DMS114 treated with DMSO at 0.1 percent for 48 hours (cell line): Measurements from ENCODE around the gene WDSUB1.

Source experiments
- DNase-seq: peaks from one replicate; lab custom pipeline; 2025; ENCODE audit not compliant: unreplicated experiment; lab: John Stamatoyannopoulos, UW

Gene WDSUB1, protein sequence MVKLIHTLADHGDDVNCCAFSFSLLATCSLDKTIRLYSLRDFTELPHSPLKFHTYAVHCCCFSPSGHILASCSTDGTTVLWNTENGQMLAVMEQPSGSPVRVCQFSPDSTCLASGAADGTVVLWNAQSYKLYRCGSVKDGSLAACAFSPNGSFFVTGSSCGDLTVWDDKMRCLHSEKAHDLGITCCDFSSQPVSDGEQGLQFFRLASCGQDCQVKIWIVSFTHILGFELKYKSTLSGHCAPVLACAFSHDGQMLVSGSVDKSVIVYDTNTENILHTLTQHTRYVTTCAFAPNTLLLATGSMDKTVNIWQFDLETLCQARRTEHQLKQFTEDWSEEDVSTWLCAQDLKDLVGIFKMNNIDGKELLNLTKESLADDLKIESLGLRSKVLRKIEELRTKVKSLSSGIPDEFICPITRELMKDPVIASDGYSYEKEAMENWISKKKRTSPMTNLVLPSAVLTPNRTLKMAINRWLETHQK

DNA sequence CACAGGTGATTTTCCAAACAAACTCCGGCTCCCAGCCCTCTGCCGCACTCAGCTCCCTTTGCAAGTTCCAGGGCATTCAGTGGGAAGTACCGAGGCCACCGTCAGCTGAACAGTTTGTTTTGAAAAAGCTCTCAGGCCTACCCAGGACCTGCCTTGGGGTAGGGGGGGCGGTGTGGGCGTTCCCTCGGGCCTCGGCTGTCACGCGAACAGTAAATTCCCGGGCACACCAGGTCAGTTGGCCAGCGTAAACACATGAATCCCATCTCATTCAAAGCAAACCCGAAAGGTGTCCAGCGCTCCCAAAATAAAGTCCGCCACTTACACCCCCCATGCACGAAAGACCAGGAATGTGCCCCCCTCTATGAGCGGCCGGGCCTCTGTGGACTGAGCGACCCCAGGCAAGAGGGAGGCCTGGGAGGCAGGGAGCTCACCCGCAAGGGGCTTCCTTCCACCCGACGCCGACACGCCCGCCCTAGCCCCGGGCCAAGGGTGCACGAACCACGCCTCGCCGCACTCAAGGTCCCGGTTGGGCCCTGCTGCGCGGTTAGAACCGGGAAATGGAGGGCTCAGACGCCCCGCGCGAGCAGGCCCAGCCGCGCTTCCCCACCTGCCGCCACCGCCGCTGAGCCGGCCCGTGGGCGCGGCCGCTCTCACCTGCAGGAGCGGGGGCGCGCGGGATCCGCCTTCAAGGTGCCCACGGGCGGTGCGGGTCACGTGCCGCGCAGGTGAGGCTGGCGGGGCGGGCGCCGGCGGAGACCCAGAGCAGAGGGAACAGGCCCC lies at the start of gene WDSUB1:
TSS of gene WDSUB1 (minus strand) at position 775 of the 780 bp plus-strand sequence. CDS start 3,634 bp downstream, outside the sequence.
- no peak for DNase-seq

DNA sequence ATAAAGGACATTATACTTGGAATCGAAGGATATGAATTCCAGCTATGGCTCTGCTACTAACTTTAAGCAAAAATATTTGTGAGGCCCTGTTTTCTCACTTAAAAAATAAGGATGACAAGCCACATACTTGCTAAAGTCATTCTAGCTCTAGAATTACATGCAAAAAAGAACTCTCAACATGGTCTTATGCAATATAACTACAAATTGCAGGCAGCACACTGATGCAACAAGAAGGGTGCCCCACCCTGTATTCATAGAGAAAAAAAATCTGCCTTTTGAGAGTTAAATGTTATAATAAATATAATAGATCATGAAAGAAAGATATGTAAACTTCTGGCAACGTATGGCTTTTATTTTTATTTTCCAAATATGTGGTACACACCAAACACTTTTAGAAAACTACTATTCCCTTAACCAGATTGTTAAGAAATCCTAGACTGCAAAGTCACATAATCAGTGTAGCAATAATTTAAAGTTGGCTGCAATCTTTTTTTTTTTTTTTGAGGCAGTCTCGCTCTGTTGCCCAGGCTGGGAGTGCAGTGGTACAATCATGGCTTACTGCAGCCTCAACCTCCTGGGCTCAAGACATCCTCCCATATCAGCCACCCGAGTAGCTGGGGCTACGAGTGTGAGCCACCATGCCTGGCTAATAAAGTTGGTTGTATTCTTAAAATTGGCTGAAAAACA lies 40.2 kb upstream of the WDSUB1 start:
- no peak for DNase-seq

DNA sequence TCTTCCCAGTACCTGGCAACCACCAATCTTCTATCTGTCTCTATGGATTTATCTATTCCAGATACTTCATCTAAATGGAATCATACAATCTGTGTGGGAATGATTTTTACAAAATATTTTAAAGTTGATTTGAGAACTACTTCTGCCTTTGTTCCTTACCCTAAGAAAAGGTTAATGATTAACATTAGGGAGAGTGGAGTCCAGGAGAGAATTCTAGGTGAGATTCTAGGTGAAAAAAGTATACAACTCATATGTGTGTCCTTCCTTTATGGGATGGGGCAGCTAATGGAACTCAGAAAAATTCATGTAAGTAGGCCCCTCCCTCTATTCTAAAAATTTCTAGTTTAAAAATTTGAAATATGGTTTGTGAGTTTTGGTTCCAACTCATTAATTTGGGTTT lies 35.9 kb upstream of the WDSUB1 start:
- DNase-seq, result no peak

DNA sequence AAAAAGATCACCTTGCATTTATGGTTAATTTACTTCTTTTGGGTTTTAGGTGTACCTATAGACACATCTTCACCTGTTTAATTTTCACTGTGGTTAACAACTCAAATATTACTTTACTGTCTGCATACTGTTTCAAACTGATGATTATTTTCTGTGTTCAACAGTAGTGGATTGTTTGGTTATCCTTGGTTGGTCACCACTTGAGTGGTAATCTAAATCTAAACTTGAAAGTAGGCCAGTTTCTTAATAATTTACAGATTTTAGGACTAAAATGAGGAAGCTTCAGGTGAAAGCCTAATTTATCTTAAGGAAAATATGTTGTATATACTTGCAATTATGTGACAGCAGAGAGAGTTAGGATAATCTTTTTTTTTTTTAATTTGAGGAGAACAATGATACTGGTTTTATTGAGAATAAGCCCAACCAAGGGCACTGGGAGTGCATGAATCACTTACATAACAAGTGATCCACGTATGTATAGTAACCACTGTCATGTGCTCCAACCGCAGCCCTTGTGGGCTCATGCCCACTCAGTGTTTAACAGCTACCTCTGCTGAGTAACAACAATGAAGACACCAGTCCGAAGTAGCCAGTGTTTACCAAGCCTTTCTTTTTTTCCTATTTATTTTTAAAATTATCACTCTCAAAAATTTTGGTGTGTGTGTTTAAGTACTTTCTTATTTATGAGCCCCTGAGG lies 31.0 kb upstream of the WDSUB1 start:
- no peak for DNase-seq

DNA sequence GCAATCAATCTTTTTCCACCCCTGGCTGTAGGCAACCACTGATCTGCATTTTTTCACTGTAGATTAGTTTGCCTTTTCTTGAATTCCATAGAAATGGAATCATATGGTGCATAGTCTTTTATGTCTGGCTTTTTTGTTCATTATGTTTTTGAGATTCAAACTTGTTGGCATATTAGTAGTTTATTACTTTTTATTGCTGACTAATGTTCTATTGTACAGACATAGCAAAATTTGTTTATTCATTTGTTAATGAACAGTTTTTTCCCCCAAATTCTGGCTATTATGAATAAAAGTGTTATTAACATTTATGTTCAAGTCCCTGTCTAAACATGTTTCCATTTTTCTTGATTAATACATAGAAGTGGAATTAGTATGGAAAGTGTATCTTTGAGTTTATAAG lies 21.4 kb upstream of the WDSUB1 start:
- DNase-seq, result no peak

DNA sequence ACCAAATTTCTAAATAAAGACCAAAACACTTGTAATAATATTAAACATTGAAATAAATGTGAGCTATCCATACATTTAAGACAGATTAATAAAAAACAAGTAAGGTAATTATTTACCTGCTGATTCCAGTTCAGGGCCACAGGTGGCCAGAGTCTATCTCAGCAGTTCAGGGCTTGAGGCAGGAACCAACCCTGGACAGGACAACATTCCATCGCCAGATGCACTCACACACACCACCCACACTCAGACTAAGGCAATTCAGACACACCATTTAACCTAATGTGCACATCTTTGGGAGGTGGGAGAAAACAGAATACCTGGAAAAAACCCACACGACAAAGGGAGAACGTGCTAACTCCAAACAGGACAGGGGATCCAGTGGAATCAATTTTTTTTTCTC lies 14.1 kb upstream of the WDSUB1 start:
- DNase-seq, result no peak

DNA sequence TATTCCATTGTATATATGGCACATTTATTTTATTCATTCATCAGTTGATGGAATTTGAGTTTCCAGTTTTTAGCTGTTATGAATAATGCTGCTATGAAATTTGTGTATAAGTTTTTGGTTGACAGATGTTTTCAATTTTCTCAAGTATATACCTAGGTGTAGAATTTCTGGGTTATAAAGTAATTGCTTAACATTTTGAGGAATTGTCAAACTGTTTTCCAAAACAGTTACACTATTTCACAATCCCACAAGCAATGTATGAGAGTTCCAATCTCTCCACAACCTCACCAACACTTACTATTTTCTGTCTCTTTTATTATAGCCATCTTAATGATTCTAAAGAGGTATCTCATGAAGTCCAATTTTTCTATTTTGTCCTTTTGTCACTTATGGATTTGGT lies 12.5 kb upstream of the WDSUB1 start:
- no peak for DNase-seq

DNA sequence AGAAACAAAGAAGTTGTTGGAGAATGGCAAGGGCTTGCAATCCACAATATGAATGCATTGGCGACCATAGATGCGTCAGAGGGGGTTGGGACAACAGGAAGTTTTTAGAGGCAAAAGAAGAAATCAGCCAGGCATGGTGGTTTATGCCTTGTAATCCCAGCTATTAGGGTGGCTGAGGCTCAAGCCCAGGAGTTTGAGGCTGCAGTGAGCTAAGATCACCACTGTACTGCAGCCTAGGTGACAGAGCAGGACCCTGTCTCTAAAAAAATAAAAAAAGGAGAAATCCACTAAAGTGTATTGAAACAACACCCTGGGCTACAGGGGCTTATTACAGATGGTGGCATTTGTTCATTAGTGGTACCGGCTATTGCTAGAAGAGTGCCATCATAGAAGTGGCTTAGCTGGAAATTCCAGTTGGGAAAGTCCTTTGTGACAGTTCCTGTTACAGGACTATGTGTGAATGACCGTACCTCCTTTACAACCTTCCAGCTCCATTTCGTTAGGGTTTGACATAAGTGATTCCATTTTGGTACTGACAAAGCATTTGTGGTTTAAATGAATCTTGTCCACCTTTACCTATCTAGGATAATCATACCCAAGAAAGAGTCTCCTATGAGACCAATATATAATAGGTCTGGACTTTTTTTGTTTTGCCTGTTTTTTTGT lies 10.7 kb upstream of the WDSUB1 start:
- DNase-seq, result no peak

DNA sequence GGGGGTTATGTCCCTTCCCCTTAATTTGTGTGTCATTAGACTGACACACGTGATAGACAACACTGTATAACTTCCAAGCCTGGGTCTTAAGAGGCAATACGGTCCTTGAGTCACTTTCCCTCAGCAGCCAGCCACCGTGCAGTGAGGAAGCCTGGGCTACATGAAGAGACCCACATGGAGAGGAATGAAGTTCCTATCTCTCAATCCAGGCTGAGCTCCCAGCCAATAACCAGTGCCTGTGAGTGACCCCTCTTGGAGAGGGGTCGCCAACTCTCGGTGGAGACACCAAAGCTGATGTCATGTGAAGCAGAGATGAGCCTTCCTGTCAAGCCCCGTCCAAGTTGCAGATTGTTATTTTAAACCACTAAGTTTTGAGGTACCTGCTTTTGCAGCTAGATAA lies 5.7 kb upstream of the WDSUB1 start:
- no peak for DNase-seq

DNA sequence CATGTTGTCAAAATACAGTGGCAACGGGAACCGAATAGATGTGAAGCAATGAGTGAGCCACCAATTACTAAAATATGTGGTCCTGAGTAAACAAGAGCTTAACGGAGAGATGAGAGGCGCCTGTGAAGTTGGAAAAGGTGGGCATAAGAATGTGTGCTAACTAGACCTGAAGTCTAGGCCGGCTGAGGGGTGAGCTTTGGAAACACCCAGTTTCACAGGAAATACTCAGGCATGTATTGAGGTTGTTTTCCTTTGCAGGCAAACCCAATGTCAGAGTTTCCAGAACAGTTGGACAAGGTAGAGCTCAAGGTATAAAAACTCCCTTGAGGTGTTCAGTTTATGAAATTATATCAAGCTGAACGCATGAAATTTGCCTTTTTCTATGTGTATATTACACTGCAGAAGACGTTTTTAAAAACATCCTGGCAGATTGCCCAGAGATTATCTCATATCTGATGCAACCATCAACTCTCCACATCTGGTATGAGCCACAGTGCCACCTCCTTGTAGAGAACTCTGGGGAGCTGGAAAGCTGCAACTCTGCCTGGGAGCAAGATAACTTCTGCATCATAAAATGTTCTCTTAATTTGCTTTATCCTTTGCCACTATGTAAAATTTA lies 3.9 kb upstream of the WDSUB1 start:
- DNase-seq, result no peak

DNA sequence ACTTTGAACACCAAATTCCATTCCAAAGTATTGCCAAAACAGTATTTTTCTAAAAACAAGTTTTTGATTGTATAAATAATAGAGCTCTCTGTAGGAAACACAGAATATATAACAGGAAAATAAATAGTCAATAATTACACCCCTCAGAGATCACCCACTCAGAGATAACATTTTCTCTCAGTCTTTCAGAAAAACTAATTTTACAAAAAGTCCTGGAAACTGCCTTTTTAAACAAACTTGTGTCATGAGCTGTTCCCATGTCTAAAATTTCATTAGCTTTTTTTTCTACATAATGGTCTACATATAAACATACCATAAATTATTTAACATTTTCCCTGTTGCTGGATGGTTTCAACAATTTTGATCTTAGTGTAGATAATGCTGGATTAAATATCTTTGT lies 1.2 kb upstream of the WDSUB1 start:
- no peak for DNase-seq

DNA sequence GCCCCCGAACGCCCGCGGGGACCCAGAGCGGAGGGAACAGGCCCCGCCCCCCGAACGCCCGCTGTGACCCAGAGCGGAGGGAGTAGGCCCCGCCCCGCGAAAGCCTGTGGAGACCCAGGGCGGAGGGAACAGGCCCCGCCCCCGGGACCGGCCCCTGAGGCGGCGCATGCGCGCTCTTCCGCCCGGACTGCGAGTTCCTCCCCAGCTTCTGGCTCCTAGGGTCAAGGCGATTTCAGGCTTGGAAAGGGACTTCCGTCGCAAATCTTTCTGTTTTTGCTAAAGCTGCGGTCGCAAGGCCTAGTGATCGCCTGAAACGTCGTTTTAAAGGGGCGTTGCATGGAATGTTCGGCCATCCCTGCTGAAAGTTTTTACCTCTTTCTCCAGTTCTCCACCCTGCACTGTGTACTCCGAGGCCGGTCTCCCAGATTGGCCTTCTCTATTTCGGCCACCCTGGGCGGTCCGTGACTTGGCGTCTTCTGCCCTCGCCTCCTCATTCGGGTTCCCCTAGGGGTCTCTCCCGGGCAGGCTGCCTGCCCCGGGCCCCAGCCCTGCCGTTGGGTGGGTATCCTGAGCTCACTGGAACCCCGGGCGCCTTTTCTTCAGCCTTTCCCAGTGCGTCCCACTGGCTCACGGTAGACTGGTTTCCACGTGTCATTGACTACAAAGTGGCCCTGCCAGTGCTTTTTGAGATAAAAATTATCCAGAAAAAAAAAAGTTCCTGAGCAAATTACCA lies 372 bp upstream of the WDSUB1 start:
- DNase-seq, result peak; percentile 79

DNA sequence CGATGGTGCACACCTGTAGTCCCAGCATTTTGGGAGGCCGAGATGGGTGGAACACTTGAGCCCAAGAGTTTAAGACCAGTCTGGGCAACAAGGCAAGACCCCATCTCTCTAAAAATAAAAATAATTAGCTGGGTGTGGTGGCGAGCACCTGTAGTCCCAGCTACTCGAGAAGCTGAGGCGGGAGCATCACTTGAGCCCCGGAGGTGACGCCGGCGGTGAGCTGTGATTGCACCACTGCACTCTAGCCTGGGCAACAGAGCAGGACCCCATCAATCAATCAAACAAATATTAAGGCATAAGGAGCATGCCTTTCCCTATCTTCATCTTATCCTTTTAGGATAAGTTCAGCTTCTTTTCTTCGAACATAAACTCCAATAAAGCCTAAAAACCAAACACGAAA lies 1.1 kb downstream of the WDSUB1 start:
- no peak for DNase-seq

DNA sequence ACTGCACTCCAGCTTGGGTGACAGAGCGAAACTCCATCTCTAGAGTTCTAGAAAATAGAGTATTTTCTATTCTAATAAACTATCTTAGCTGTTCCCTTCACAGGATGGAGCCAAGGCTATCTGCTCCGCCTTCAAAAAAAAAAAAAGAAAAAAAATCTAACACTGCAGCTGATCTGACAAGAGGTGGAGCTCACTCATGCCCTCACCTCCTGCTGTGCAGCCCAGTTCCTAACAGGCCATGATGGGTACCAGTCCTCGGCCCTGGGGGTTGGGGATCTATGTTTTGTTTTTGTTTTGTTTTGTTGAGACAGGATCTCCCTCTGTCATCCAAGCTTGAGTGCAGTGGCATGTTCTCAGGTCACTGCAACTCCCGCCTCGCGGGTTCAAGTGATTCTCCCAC lies 3.0 kb downstream of the WDSUB1 start:
- DNase-seq, result no peak

DNA sequence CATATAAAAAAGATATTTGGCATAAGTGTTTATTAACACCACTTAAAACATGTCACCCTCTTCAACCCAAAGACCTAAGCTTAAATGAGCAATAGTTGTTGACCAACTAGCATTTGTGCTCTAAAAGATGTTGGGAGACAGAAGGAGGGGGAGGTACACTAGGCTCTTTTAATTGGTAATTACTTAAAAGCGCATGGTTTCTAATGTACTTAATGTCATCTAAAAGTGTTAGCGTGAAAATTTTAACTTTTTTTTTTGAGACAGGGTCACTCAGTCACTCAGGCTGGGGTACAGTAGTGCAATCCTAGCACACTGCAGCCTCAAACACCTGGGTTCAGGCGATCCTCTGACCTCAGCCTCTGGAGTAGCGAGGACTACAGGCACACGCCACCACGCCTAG lies 5.5 kb downstream of the WDSUB1 start:
- DNase-seq, result no peak

DNA sequence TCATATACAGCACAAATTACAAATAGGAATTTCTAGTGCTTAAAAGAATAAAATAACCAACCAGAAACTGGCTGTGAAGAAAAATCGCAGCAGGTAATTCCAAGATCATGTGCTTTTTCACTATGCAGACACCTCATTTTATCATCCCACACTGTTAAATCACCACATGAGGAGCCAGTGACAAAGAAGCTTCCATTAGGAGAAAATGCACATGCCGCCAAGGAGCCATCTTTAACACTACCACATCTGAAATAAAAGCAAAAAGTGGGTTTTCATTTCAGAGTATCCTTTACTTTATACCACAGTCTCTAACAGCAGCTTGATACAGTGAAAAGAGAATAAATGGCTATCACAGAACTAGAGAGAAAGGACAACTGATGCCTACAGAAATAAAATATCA lies 6.8 kb downstream of the WDSUB1 start:
- no peak for DNase-seq

DNA sequence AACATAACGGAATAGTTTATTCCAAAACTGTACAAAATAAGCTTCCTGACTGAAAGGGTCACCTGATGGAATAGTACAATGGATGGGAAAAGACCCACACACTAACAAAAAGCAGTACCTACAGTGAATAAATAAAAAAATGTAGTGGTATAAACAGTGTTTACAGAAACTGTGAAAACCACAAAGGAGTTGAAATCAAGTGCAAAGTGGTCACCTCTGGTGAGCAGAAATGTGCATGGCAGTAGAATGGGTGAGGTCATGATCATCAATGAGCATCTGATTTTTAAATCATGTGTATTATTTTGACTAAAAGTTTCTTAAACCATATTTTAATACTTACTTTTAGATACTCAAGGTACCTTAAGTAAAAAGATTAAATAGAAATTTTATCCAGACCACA lies 11.4 kb downstream of the WDSUB1 start:
- DNase-seq, result no peak

DNA sequence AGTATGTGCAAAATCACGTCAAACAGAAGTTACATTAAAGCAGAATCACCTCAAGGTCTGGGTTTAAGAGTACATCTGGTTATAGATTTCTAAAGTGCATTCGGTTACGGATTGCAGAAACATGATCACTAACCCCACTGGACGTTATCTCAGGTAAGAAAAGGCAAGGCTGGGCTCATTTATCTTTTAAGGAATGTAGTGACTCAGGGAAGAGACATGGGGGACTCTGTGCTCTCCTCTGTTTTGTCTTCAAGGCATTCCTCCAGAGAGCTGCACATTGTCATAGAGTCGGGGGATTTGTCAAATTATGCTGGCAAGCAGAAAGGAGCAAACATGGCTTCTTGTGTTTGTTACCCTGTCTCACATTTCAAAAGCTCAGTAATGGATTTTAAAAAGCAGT lies 14.3 kb downstream of the WDSUB1 start:
- no peak for DNase-seq

DNA sequence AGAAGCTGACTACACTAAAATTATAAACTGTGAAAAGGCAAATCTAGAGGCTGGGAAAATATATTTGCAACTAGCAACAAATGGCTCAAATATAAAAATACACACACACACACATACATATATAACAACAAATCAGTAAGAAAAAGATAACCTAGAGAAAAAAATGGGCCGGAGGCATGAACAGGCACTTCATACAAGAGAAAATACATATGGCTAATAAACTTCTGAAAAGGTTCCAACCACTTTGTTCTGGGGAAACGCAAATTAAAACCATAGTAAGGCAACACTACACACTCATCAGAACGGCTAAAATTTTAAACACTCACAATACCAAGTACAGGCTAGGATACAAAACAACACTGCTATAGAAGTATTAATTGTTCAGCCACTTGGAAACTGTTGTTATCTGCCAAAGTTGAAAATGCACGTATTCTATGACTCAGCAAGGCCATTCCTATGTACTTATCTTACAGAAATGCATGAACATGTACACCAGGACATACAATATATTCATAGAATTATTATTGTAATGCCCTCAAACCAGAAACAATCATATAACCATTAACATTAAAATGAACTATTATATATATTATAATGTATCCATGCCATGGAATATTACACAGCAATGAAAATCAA lies 15.6 kb downstream of the WDSUB1 start:
- DNase-seq, result no peak
